H1 (cell line): Measurements from ENCODE around the gene HOTAIR. TPM values are rescaled to one million over a fixed set of nuclear protein-coding genes. Genes with fewer than 3 reads are reported as not detected.

Experiments
- BACH1 ChIP-seq: IDR thresholded peaks from 2 replicates; pipeline ENCODE4 v1.6.1; 2012; ENCODE audit warnings: low read length, improper control_type of control experiment
- BCL11A ChIP-seq, 2 experiments: IDR thresholded peaks; one replicate each; pipeline ENCODE4 v1.6.1; 2011; ENCODE audit warnings: low read depth in 2 of 2, low read length in 2 of 2, mild to moderate bottlenecking in 2 of 2
- CEBPB ChIP-seq: IDR thresholded peaks from 2 replicates; pipeline ENCODE4 v1.6.1; 2012; ENCODE audit warnings: low read depth, low read length
- CHD1 ChIP-seq: IDR thresholded peaks from 2 replicates; pipeline ENCODE4 v1.6.1; 2012; ENCODE audit warnings: low read depth, low read length, improper control_type of control experiment
- EZH2 ChIP-seq: fragments of 200-600 bp; sonication (generic); IDR thresholded peaks from 2 replicates; pipeline ENCODE4 v1.7.1; 2012; ENCODE audit warnings: low read depth, mild to moderate bottlenecking, moderate library complexity, low read length, inconsistent platforms; ENCODE audit not compliant: severe bottlenecking
- NANOG ChIP-seq: IDR thresholded peaks from 2 replicates; pipeline ENCODE4 v1.6.1; 2011; ENCODE audit warnings: low read length, low read depth, mild to moderate bottlenecking, inconsistent platforms; ENCODE audit not compliant: insufficient read depth, poor library complexity, severe bottlenecking
- POLR2A ChIP-seq, 2 experiments: IDR thresholded peaks; 1 replicate in 1 of 2; 2 replicates in 1 of 2; pipeline ENCODE4 v1.6.1; 2011; ENCODE audit warnings: low read depth in 2 of 2, low read length in 2 of 2, mild to moderate bottlenecking in 2 of 2; ENCODE audit errors: control extremely low read depth in 1 of 2
- RNF2 ChIP-seq: fragments of 200-900, 300-1000 bp; sonication (generic); IDR thresholded peaks from 2 replicates; pipeline ENCODE4 v1.7.1; 2016; ENCODE audit warnings: borderline replicate concordance, low read depth, mild to moderate bottlenecking, antibody characterized with exemption, low read length; ENCODE audit not compliant: poor library complexity, severe bottlenecking; ENCODE audit errors: missing control alignments
- SAP30 ChIP-seq: fragments of 300-600 bp; sonication (generic); IDR thresholded peaks from 2 replicates; pipeline ENCODE4 v1.7.1; 2012; ENCODE audit warnings: low read length, moderate library complexity, mild to moderate bottlenecking, inconsistent platforms; ENCODE audit not compliant: insufficient read depth, insufficient replicate concordance
- SP2 ChIP-seq: IDR thresholded peaks from 2 replicates; pipeline ENCODE4 v1.6.1; 2012; ENCODE audit warnings: mild to moderate bottlenecking, low read length, inconsistent platforms
- SUZ12 ChIP-seq: fragments of 200-600 bp; sonication (generic); IDR thresholded peaks from 2 replicates; pipeline ENCODE4 v1.6.1; 2012; ENCODE audit warnings: mild to moderate bottlenecking, inconsistent platforms, low read length, moderate library complexity, mixed read lengths
- TCF12 ChIP-seq: IDR thresholded peaks from 2 replicates; pipeline ENCODE4 v1.6.1; 2011; ENCODE audit warnings: low read depth, mild to moderate bottlenecking, low read length
- polyA plus RNA-seq, 7 experiments: library from polyadenylated mRNA; depleted of rRNA in 3 of 7; stranded (reverse) in 5 of 7; unstranded in 2 of 7; fragments of >200 nt in 5 of 7; fragments of 200-250 nt in 2 of 7; gene quantifications; 1 replicate in 5 of 7; 2 replicates in 1 of 7; 4 replicates in 1 of 7; pipeline versions ENCODE4 v1.2.1 to v1.2.3, GENCODE V29; 2011 to 2013; ENCODE audit warnings: missing spikeins in 2 of 7, mixed read lengths in 2 of 7
- total RNA-seq: library from RNA; stranded (reverse); fragmentation: NEBNext Ultra II Directional; extraction: Animal tissue kit (Norgen Biotek cat#: 25700); gene quantifications from 2 replicates; pipeline ENCODE4 v1.2.1, GENCODE V29; 2021

The HOTAIR gene
- total and polyA plus RNA-seq, 2 of the 8 experiments (the other 6 are each of a cell fraction or from before 2014, with no cell fraction given): not detected

DNA sequence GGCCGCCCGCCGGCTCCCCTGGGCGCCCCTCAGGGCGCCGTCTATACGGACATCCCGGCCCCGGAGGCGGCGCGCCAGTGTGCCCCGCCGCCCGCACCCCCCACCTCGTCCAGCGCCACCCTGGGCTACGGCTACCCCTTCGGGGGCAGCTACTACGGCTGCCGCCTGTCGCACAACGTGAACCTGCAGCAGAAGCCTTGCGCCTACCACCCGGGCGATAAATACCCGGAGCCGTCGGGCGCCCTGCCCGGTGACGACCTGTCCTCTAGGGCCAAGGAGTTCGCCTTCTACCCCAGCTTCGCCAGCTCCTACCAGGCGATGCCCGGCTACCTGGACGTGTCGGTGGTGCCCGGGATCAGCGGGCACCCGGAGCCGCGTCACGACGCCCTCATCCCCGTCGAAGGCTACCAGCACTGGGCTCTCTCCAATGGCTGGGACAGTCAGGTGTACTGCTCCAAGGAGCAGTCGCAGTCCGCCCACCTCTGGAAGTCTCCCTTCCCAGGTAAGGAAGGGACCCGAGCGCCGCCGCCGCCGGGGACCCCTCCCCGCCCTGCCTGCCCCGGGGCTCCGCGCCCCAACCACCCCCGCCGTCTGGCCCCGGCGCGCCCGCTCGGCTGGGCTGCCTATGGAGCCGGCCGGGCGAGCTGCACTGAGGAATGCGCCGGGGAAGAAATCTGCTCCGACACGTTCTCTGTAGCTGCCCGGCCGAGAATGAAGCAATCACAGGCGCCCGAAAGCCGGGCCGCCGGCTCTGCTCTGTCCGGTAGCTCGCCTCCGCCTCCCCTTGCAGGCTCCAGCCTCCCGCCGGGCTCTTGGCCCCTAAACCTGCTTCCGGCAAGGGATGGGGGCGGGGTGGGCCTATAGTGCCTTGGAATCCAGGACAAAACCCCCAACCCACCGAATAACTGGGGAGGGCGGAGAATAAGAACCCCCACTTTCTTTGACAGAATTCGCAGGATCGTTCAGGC, 35.3 kb downstream of the HOTAIR start (continued):
- TF ChIP-seq TCF12 (0 out of 2 replicates have a peak, but pooled peaks have one; percentile 38), EZH2 (peak; percentile 93), POLR2A (IDR thresholded peaks at IDR 0.05; ENCODE audit: control extremely low read depth in 1 of 2, low read depth in 2 of 2, low read length in 2 of 2) (no peak), NANOG (no peak), CEBPB (peak; percentile 92), SP2 (no peak), BCL11A (IDR thresholded peaks at IDR 0.05; ENCODE audit: low read depth in 2 of 2, low read length in 2 of 2) (no peak), SAP30 (no peak), RNF2 (peak; percentile 61), SUZ12 (peak; percentile 95), BACH1 (no peak), CHD1 (no peak)
